Small intestine (tissue), 7 donors: ENCODE data around the gene TIRAP. TPM values are rescaled to one million over a fixed set of nuclear protein-coding genes. Genes with fewer than 3 reads are reported as not detected.

Experiments used
- DNase-seq, 2 donors: peaks; one replicate each; pipeline versions ENCODE4 v3.0.0 to v3.0.0-alpha.2; 2013
- FAIRE-seq: peaks from 2 replicates; lab custom pipeline; 2012; peaks lifted over from hg19 to GRCh38; lab: Jason Lieb, UNC
- H3K27ac ChIP-seq, 3 donors: one replicate each; pipeline ENCODE4 v1.5.1; 2013; ENCODE audit warnings: low read length in 2 of 3, mild to moderate bottlenecking in 2 of 3, control low read depth in 1 of 3, inconsistent platforms in 1 of 3, low read depth in 1 of 3, moderate library complexity in 1 of 3
- H3K27me3 ChIP-seq, 3 donors: one replicate each; pipeline ENCODE4 v1.6.1; 2013; ENCODE audit warnings: low read length in 3 of 3, inconsistent platforms in 1 of 3; ENCODE audit not compliant: control insufficient read depth in 3 of 3, insufficient read depth in 3 of 3
- H3K36me3 ChIP-seq, 3 donors: one replicate each; pipeline ENCODE4 v1.6.1; 2013; ENCODE audit warnings: low read length in 3 of 3, inconsistent platforms in 1 of 3, low read depth in 1 of 3, mild to moderate bottlenecking in 1 of 3, moderate library complexity in 1 of 3; ENCODE audit not compliant: control insufficient read depth in 3 of 3, insufficient read depth in 2 of 3
- H3K4me1 ChIP-seq, 3 donors: one replicate each; pipeline ENCODE4 v1.6.1; 2013; ENCODE audit warnings: low read length in 2 of 3, inconsistent platforms in 1 of 3, low read depth in 1 of 3, mild to moderate bottlenecking in 1 of 3, moderate library complexity in 1 of 3; ENCODE audit not compliant: control insufficient read depth in 3 of 3, insufficient read depth in 2 of 3
- H3K4me3 ChIP-seq, 3 donors: one replicate each; pipeline ENCODE4 v1.5.1; 2013; ENCODE audit warnings: low read length in 3 of 3, control low read depth in 1 of 3, inconsistent platforms in 1 of 3, low read depth in 1 of 3, mild to moderate bottlenecking in 1 of 3, moderate library complexity in 1 of 3
- H3K9me3 ChIP-seq, 2 donors: one replicate each; pipeline ENCODE4 v1.6.1; 2013; ENCODE audit warnings: low read depth in 1 of 2, low read length in 1 of 2; ENCODE audit not compliant: control insufficient read depth in 2 of 2, insufficient read depth in 1 of 2
- WGBS, 3 donors: extraction: QIAGEN DNeasy Blood & Tissue Kit; methylation state at CpG; one replicate each; pipeline ENCODE4 v1.1.7; 2013; 5-methylcytosine and 5-hydroxymethylcytosine counted together
- polyA plus RNA-seq, 4 donors: library from polyadenylated mRNA; stranded (reverse) in 3 of 4; unstranded in 1 of 4; fragments of 200-250 nt in 3 of 4; fragments of 120-200 nt in 1 of 4; gene quantifications; one replicate each; pipeline versions ENCODE4 v1.2.1 to v1.2.3, GENCODE V29; 2013
- donor health status: healthy with polysubstance abuse.
- donor health status: control.
- donor health status: control.
- donor health status: Bipolar disorder and iron deficiency.
- donor health status: healthy.

The TIRAP gene
- polyA plus RNA-seq, 4 donors, result 6.2 to 15.6 (median 10.3) TPM

DNA sequence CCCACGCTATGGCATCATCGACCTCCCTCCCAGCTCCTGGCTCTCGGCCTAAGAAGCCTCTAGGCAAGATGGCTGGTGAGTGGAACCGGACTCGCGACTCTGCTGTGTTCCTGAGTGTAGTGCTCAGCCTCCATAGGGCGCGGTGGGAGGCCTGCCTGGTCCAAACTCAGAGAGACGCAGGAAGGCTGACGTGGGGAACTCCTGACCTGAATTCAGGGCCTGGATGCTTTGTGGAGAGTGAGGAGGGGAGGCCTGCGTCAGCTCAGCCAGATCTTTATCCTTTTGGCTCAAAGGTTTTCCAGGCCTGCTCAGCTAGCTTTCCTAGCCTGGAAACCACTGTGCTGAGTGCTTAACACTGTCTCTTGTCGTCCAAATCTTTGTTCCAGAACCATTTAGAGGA is 8.0 kb downstream of the TIRAP start:
- Histone ChIP-seq H3K36me3 (peaks cover 8 to 52% (median 19%) of the 10 kb centered on the region in 3 donors), H3K27me3 (no peaks in the 10 kb centered on the region), H3K9me3 (no peaks in the 10 kb centered on the region), H3K27ac (no peak overlapping the region), H3K4me3 (no peak overlapping the region), H3K4me1 (no peaks in the 10 kb centered on the region)
- FAIRE-seq (no peak), DNase-seq (no peak)
- WGBS, 3 donors, result 88 to 93% (median 92%) methylated on average over 12 of the region's 12 CpGs

DNA sequence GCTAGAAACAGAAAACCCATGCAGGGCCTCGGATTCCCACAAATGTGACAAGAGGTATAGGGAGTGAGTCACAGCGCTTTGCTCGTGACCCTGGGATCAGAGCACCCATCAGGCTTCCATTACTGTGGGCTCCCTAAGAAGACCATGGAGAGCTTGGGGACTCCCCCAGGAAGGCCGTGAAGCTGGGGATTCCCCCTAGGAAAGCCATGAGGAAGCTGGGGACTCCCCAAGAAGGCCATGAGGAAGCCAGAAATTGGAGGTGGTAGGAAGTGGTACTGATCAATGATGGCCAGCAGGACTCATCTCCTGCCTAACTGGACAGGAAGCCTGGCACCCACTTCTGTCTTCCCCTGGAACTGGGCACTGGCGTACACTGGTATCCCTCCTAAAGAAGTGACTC is 10.8 kb downstream of the TIRAP start:
- peaks cover 8 to 51% (median 19%) of the 10 kb centered on the region in 3 donors for H3K36me3 ChIP-seq
- no peak for FAIRE-seq
- WGBS, 3 donors, result 76 to 84% (median 76%) methylated on average over 5 of the region's 5 CpGs
- H3K9me3 ChIP-seq, result no peaks in the 10 kb centered on the region
- H3K4me3 ChIP-seq, result no peak overlapping the region
- no peak overlapping the region for H3K27ac ChIP-seq
- no peaks in the 10 kb centered on the region for H3K4me1 ChIP-seq
- no peak for DNase-seq
- H3K27me3 ChIP-seq, result no peaks in the 10 kb centered on the region

DNA sequence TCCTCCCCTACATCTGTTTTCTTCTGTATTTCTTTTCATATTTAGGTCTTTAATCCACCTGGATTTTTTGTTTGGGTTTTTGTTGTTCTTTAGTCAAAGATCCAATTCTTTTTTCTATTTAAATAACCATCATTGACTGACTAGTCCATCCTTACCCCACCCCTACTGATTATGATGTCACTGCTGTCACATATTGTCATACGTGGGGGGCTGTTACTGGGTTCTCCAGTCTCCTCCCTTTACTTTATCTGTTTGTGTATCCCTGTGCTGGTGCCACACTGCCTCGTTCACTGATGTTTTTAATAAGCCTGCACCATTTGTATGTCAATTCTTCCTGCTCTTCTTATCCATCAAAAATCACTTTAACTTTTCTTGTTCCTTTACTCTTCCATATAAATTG is 14.1 kb downstream of the TIRAP start:
- Histone ChIP-seq H3K4me1 (no peaks in the 10 kb centered on the region), H3K27ac (no peak overlapping the region), H3K9me3 (no peaks in the 10 kb centered on the region), H3K36me3 (peaks cover 6 to 40% (median 10%) of the 10 kb centered on the region in 3 donors), H3K4me3 (no peak overlapping the region), H3K27me3 (no peaks in the 10 kb centered on the region)
- no peak for FAIRE-seq
- DNase-seq, result no peak
- 57 to 79% (median 74%) methylated on average over 2 of the region's 2 CpGs for WGBS, 3 donors

DNA sequence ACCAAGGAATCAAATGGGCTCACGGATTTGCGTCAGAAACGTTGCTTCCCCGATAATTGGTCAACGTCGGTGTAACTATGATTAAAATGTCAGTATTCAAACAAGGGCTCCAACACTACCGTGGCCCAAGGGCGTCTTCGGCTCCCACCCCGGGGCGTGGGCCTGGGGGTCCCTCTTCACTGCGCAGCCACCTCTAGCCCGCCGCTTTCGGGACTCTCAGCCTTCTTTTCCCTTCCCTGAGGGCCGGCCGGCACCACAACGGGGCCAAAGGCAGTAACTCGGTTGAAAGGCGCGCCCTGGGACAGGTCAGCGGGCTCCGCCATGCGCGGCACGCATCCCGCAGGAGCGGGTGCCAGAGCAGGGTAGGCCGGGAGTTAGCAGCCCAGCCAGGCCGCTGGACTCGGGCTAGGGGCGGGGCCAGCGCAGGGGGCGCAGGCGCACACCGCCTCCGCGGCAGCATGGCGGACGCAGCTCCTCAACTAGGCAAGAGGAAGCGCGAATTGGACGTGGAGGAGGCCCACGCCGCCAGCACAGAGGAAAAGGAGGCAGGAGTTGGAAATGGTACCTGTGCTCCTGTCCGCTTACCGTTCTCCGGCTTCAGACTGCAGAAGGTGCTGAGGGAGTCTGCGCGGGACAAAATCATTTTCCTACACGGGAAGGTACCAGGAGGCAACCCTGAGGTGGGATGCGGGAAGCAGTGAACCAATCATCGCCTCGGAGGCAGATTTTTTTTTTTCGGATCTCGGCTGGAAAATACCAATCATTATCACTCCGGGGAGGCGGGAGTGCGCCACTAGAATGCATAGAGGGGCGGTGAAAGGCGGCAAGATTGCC is 20.9 kb downstream of the TIRAP start, which contains the start of gene DCPS:
DCPS (plus strand) TSS at position 438 of the 834 bp plus-strand sequence; CDS start at position 459, 21 bp downstream.
- Histone ChIP-seq H3K36me3 (peaks cover 0 to 17% (median 0%) of the 10 kb centered on the region in 3 donors), H3K4me3 (peak within 1 kb of the TSS; percentile 49 to 73 (median 66)), H3K4me1 (peaks cover 0 to 8% (median 2%) of the 10 kb centered on the region in 3 donors), H3K9me3 (no peaks in the 10 kb centered on the region), H3K27ac (peak within 1 kb of the TSS; percentile 70 to 88 (median 84)), H3K27me3 (no peaks in the 10 kb centered on the region)
- peak; percentile 85 to 95 for DNase-seq
- 1 to 2% (median 2%) methylated on average over 58 to 61 of the region's 61 CpGs for WGBS, 3 donors
- FAIRE-seq, result no peak

DNA sequence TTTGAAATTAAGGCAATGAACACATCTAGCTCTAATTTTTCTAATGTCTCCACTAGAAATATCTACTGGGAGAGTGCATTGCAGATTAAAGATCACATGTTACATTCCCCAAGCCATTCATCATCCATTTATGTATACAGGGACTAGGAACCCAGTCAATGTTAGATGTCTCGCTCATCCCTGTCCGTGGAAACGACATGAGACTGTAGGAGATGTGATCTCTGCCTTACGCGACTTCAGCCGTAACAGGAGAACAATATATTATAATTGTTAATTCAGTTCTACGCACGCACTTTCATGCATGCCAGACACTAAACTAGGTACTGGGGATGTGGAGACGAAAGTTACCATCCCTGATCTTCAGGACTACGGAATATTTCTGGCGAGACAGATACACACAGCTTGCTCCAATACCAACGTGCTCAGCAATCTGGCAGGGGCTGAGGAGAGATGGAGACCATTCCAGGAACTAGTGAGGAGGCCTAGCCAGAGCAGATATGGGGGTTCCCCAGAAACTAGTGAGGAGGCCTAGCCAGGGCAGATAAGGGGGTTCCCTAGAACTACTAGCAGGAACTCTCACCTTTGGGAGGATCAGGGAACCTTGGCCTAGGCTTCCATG is 21.7 kb downstream of the TIRAP start:
- Histone ChIP-seq H3K27me3 (no peaks in the 10 kb centered on the region), H3K4me3 (peak overlapping the region; percentile 49 to 73 (median 66)), H3K9me3 (no peaks in the 10 kb centered on the region), H3K4me1 (peaks cover 0 to 8% (median 2%) of the 10 kb centered on the region in 3 donors), H3K27ac (peak overlapping the region in 2 of 3 donors; percentile 70 to 88), H3K36me3 (peaks cover 0 to 17% (median 0%) of the 10 kb centered on the region in 3 donors)
- DNase-seq, result no peak
- no peak for FAIRE-seq
- WGBS, 3 donors, result 41 to 55% (median 46%) methylated on average over 12 of the region's 12 CpGs

DNA sequence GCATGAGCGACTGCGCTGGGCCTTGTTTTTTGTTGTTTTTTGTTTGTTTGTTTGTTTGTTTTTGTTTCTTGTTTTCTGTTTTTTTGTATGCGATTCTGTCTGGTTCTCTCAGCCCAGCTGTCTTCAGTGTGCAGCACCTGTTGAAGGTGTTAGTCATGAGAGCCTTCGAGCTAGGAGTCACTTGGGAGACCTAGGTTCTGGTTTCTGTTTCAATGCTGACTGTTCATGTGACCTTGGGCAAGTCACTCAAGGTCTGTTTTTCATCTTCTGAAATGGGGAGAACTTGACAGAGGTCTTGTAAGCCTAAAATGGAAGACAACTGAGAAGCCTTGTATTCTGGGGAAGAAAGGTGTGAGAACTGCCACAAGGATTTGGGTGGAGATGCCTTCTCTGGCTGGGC is 22.8 kb downstream of the TIRAP start:
- Histone ChIP-seq H3K36me3 (peaks cover 0 to 16% (median 0%) of the 10 kb centered on the region in 3 donors), H3K4me1 (peaks cover 0 to 8% (median 2%) of the 10 kb centered on the region in 3 donors), H3K27me3 (no peaks in the 10 kb centered on the region), H3K27ac (no peak overlapping the region), H3K4me3 (no peak overlapping the region), H3K9me3 (no peaks in the 10 kb centered on the region)
- FAIRE-seq (no peak), DNase-seq (no peak)
- 79 to 84% (median 83%) methylated on average over 4 of the region's 4 CpGs for WGBS, 3 donors

DNA sequence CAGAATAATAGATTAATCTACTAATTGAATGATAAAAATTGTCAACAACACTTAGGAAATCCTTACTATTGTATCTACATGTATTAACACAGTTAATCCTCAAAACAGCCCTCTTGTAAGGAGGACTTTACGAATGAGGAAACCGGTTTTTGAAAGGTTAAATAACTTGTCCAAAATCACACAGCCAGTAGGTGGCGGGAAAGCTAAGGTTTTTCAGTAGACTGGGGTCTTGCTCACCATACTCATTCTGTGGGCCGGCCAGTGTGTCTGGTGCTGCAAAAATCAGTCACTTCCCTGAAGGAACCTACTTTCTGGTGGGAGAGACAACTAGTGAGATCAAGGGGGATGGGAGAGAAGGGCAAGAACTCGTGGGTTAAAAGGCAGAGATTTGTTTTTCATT is 24.8 kb downstream of the TIRAP start:
- Histone ChIP-seq H3K36me3 (peaks cover 0 to 20% (median 0%) of the 10 kb centered on the region in 3 donors), H3K4me3 (no peak overlapping the region), H3K27me3 (no peaks in the 10 kb centered on the region), H3K27ac (no peak overlapping the region), H3K4me1 (peaks cover 0 to 10% (median 2%) of the 10 kb centered on the region in 3 donors), H3K9me3 (no peaks in the 10 kb centered on the region)
- FAIRE-seq, result no peak
- no peak for DNase-seq
- 49 to 79% (median 53%) methylated on average over 5 of the region's 5 CpGs for WGBS, 3 donors

DNA sequence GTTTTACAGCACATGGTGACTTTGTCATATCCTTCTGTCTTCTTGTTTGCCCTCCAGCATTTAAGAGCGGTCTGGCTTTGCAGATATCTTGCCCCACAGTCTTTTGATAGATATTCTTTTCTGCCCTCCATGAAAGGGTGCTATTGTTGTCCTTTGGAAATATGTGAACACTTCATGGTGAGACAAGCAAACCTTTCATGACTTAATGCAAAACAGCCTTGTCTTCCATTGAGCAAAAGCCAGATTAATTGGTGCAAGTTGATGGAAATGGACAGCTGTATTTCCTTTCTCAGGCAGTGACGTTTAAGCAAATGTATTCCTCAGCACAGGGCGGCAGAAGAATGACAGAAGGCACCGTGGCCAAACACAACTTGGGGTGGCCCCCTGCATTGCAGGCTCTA is 25.4 kb downstream of the TIRAP start:
- Histone ChIP-seq H3K36me3 (peaks cover 0 to 18% (median 0%) of the 10 kb centered on the region in 3 donors), H3K27me3 (no peaks in the 10 kb centered on the region), H3K4me1 (peaks cover 0 to 14% (median 2%) of the 10 kb centered on the region in 3 donors), H3K4me3 (no peak overlapping the region), H3K9me3 (no peaks in the 10 kb centered on the region), H3K27ac (no peak overlapping the region)
- 81 to 89% (median 85%) methylated on average over 4 of the region's 4 CpGs for WGBS, 3 donors
- FAIRE-seq, result no peak
- no peak for DNase-seq
